CD4-positive, alpha-beta T cell treated with Interleukin-2 at 100 ng/mL for 4 hours (primary cell): ENCODE results near the gene RYR2.
"Not testable (repeated sequence)": the region's sequence is repeated elsewhere in the genome, so short reads cannot be mapped to it uniquely, and the experiment has no call there.

Source experiments
- DNase-seq: peaks from one replicate; pipeline ENCODE4 v3.0.0-alpha.2; 2020; ENCODE audit warnings: low spot score

The RYR2 gene

DNA sequence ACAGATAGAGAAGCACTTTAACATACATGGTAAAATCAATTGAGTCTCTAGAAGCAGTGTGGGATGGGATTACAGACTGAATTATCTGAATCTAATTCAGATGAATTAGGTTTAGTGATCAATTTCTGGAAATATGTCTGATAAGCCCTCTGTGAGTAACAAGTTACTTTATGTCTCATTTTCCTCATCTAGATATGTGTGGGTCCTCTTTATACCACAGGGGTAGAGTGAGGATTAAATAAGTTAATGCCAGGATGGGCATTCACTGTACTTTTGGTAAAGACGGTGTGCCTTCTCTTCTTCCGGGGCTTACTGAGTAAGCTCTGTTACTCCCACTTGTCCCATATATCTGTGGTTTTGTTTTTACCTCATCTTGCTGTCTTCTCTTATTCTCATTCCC is 225.8 kb downstream of the RYR2 start:
- DNase-seq = no peak

DNA sequence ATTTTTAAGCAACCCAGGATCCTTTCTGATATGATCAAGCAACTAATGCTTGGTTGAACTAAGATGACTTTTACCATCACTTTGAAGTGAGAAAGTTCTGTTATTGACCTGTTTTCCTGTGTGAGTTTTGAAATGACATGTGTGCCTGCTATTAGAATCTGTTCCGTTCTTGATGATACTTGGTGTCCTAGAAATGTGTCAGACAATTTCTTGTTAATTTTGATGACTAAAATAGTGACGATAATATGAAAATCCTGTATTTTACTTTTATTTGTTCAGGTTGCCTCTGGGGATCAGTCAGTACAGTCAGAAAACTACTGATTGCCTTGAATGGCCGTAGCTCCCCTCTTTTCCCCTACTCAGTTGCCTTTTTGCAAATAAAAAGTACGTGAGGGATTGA is 228.0 kb downstream of the RYR2 start:
- DNase-seq = no peak

DNA sequence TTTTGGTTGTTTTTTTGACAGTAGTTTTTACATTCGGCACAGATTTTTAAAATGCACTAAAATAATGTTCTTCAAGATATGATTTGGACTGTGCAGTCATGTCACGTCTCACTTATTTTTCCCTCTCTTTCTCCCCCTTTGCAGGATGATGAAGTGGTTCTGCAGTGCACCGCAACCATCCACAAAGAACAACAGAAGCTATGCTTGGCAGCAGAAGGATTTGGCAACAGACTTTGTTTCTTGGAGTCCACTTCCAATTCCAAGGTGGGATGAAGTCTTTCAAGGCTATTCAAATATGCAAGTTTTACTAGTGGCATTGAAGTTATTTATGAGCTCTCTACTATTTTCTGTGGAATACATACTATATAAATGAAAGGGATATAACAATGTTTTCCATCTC is 228.4 kb downstream of the RYR2 start:
- no peak for DNase-seq

DNA sequence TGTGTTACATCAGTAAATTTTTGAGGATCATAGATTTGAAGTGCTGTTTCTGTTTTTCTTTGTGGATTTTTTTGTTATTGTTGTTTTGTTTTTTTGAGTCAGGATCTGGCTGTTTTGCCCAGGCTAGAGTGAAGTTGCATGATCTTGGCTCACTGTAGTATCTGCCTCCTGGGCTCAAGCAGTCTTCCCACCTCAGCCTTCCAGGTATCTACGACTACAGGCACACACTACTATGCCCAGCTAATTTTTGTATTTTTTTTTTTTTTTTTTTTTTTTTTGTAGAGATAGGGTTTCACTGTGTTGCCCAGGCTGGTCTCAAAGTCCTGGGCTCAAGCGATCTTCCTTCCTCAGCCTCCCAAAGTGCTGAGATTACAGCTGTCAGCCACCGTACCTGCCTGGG is 236.0 kb downstream of the RYR2 start:
- not testable (repeated sequence) for DNase-seq

DNA sequence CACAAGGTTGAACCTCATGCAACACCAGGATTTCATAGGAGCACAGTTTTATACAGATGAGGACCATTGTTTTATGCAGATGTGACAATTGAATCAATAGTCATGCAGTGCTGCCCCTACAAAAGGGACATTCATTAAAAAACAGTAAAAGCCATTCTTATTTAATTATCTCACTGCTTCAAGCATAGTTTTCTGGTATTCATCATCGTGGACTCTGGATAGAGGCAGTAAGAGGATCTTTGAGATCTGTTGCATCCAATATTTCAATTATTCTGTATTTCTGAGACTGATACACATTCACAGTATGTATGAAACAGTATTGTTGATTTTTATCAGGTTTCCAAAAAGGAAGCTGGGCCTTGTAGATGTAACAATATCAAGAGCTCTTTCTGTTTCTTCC is 237.6 kb downstream of the RYR2 start:
- no peak for DNase-seq

DNA sequence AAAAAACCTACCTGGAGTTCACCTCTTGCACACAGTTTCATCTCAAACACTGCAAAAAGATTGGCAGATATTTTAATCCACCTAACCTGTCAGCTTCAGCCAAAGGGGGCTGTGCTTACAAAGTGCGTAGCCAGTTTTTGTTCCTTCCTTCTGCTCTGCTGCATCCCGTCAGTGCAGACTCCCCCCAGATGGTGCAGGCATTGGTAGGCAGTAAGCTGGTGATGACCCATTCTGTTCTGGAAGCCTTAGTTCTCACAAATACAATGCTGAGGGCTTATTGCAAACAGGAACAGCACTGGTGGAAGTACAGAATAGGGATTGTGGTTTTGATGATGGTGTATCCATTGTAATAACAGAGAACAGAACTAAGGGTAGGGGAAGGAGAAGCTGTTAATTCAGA is 239.5 kb downstream of the RYR2 start:
- DNase-seq = no peak

DNA sequence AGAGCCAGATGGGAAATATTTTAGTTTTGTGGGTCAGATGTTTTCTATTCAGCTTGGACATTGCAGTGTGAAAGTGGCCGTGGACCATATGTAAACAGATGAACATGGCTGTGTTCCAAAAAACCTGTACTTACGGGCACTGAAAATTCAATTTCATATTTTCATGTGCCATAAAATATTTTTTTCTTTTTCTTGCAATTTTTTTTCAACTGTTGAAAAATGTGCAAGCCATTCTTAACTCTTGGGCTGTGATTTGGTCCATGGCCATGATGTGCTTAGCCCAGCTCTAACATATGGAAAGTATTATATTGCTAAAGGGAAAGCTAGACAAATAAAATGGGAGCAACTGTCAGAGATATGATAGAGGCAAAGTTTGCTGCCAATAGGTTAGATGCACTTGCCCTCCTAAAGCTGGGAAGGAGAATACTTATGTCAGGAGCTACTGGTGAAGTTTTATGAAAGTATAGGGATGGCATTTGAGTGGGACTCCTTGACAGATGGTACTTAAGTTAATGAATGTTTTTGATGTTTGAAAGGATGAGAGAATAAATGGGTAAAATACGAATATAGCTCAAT is 240.3 kb downstream of the RYR2 start:
- no peak for DNase-seq

DNA sequence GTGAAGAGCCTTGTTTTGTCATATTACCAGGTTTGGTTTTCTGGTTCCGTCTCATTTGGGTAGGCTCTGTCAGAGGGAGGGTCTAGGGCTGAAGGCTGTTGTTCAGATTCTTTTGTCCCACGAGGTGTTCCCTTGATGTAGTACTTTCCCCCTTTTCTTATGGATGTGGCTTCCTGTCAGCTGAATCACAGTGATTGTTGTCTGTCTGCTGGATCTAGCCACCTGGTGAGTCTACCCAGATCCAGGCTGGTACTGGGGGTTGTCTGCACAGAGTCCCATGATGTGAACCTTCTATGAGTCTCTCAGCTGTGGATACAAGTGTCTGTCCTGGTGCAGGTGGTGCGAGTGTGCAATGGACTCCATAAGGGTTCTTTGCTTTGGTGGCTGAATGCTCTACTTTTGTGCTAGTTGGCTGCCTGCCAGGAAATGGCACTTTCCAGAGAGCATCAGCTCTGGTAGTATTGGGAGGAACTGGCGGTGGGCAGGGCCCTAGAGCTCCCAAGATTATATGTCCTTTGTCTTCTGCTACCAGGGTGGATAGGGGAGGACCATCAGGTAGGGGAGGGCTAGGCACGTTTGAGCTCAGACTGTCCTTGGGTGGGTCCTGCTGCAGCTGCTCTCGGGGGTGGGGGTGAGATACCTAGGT is 246.0 kb downstream of the RYR2 start:
- no peak for DNase-seq

DNA sequence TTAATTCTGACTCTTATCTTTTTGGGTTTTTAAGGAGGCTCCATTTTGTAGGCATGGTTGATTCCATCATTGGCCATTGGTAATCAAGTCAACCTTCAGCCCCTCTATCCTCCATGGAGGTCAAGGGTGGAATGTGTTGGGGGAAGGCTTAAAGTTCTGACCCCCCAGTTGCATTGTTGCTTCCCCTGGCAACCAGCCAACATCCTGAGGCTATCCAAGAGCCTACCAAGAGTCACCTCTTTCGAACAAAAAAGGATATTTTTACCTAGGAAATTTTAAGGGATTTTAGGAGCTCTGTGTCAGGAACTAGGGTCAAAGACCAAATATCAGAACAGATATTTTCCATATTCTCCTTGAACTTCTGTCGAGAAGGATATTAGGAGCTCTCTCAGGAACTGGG is 251.8 kb downstream of the RYR2 start:
- DNase-seq = no peak

DNA sequence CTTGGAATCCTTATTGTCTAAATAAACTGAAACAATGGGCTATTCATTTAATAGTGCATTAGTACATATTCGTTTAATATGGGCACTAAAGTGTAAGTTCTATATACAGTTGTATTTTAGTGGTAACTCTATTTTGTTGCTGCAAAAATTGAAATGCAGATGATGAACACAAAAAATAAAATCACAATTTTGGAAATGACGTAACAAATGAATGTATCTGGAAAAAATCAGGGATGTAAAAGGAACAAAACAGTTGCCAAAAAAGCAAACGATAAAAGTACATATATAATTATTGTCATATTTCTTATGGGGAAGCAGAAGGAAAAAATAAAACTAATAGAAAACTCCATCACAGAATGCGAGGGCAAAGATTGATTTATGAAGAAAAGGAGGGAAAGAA is 254.9 kb downstream of the RYR2 start:
- DNase-seq = no peak

DNA sequence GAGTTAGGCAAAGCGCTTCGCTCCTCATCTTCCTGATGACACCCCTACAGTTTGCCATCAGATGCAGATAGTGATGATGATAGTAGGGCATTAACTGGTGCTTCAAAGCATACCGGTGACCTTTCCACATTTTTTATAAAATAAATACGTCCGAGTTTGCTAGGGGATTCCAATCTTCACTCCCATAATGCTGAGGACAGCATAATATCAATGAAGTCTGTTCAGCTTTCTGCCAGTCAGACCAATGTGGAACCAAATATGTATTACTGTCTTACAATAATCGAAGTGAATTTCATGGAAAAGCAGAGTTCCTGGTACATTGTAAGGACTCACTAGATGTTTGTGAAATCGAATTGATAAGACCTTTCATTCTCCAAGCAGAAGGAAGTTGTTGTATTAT is 258.7 kb downstream of the RYR2 start:
- DNase-seq = no peak

DNA sequence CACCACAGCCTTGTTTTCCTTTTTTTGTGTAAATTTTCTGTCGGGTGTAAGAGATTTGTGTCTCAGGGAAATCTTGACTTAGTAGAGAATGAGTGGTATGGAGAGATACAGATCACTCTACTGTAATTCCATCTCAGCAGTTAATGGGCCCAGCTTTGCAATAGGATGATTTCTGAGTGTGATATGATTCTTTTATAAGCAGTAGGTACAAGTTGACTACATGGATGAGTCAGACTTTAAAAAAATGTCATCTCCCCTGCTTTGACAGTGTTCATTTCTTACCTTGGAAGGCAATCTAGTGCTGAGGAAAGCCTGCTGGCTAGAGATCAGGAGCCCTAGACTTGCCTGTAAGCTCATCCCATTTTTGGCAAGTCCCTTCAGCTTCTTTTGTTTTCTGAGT is 261.9 kb downstream of the RYR2 start:
- DNase-seq = no peak

DNA sequence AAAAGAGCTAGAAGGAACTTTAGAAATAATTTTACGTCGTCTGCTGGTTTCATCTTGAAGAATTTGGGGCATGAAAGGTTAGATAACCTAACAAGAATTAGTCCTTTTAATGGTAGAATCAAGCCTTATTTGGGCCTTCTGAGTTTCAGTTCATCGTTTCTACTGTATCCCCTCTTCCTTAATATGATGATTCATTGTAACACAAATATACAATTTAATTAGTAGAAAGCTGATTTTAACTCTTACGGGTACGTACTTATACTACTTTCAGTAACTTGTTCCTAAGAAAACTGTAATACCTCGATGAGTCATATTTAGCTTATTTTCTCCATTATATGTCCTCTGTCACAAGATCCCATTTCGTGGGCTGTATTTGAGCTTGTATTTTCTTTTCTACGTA is 264.7 kb downstream of the RYR2 start:
- no peak for DNase-seq

DNA sequence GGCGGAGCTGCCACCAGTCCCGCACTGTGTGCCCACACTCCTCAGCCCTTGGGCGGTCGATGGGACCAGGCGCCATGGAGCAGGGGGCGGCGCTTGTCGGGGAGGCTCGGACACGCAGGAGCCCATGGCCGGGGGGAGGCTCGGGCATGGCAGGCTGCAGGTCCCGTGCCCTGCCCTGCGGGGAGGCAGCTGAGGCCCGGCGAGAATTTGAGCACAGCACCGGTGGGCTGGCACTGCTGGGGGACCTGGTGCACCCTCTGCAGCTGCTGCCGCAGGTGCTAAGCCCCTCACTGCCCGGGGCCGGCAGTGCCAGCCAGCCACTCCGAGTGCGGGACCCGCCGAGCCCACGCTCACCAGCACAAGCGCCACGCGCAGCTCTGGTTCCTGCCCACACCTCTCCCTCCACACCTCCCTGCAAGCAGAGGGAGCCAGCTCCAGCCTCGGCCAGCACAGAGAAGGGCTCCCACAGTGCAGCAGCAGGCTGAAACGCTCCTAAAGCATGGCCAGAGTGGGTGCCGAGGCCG is 267.7 kb downstream of the RYR2 start:
- no peak for DNase-seq

DNA sequence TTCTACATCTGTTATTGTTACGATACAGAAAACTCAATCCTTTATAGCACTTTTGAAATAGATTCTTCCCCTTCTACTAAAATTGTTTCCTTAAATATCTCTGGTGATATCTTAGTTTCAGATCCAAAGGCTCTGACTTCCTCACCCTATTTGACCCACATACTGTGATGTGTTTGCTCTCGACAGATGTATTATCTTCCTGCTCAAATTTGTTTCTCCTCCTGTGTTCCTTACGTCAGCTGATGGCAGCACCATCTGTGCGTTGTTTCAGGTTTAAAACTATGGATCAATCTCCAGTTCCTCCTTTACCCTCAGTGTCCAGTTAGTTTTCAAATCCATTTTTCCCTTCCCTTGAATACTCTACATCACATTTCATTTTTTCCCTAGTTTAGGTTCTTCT is 274.4 kb downstream of the RYR2 start:
- DNase-seq = no peak

DNA sequence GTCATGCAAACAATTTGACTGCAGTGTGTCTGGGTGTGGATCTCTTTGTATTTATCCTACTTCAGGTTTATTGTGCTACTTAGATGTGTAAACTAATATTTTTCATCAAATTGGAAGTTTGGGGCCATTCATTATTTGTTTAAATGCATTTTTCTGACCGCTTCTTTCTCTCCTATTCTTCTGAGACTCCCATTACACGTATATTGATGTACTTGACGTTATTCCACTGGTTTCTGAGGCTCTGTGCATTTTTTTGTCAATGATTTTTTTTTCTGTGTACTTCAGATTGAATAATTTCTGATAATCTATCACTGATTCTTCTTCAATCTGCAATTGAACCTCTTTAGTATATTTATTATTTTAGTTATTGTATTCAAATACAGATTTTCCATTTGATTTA is 276.8 kb downstream of the RYR2 start:
- no peak for DNase-seq

DNA sequence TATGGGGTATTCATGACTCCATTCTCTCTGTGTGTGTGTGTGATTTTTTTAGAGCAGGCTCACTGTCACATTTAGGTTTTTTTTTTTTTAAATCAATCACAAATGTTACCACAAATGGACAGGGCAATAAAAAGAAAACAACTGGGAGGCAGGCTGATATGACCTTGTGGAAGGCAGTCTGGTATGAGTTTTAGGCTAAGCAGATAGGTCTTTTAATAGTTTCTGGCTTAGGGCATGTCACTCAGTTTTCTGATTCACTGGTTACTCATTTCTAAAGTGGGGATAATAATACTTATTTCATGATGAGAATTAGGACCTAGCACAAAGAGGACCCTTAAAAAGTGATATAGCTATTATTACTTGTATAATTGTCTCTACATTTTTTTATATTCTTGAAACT is 278.9 kb downstream of the RYR2 start:
- no peak for DNase-seq

DNA sequence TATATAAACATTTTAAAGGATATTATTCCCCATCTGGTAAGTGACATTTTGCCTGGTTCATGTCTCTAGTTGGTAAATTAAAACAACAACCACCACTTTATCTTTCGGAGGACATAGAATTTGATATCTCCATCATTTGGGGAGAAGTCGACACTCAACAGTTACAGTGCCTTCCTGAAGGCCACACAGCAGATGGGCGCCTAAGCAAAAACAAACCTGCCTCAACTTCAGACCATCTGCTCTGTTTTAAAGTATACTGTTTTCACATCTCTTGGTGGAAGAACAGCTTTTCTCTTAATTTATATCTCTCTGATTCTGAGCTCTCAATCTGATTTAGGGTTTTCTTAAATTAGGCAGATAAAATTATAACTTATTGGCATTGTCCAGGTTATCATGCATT is 282.2 kb downstream of the RYR2 start:
- no peak for DNase-seq

DNA sequence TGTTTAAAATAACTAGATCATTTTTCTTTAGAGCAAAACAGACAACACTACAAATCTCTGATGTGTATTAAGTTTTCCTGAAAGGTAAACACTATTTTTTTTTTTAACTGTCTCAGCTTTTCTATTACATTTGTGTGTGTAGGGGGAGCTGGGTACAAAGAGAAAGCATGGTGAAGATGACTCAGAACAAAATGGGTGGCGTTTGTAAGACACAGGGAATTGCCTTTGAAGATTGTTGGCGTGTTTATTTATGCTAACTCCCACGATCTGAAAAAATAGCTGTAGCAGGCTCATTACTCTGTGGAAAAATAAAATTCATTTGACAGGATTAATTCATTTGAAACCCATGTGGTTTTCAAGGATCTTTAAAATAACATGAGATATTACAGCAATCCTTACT is 285.1 kb downstream of the RYR2 start:
- no peak for DNase-seq

DNA sequence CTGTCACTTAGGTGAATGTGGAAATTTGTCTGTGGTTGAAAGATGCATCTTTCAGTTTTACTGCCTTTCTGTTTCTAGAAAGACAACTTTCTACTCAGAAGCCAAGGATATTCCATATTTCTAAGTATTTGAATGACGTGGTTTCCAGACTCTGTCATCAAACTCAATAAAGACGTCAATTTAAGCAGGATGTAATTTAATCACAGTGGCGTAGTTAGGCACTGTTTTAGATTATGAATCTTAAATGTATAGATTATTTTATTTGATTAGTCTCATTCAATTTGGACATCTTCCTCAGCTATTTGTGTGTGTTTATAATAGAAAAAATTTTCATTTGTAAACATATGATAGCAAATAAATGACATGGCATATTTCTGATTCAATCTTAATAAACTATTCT is 298.9 kb downstream of the RYR2 start:
- DNase-seq = no peak

DNA sequence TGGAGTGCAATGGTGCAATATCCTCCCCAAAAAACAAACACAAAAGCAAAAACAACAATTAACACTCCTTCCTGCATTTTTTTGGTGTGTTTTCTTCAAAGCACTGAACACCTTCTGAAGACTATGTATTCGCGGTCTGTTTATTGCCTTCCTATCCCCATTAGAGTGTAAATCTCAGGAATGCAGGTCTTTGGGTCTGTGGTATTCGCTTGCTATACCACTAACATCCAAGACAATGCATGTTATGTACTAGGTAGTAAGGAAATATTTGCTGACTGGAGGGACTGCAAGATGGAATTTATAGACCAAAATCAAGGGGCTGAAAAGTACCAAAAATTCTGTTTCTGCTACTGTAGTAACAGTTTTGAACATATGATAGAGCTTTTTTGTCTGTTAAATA is 299.4 kb downstream of the RYR2 start:
- no peak for DNase-seq

DNA sequence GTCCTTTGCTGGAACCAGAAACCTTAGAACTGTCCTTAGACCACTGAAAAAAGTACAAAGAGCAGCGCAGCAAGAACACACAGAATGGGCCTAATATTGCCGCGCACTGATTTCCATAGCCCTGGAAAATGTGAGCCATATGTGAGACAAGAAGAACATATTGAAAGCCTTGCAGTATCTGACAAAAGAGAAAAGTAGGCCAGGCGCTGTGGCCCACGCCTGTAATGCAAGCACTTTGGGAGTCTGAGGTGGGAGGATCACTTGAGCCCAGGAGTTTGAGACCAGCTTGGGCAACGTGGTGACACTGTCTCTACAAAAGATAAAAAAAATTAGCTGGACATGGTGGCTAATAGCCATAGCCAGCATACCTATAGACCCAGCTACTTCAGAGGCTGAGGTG is 300.7 kb downstream of the RYR2 start:
- DNase-seq = no peak

DNA sequence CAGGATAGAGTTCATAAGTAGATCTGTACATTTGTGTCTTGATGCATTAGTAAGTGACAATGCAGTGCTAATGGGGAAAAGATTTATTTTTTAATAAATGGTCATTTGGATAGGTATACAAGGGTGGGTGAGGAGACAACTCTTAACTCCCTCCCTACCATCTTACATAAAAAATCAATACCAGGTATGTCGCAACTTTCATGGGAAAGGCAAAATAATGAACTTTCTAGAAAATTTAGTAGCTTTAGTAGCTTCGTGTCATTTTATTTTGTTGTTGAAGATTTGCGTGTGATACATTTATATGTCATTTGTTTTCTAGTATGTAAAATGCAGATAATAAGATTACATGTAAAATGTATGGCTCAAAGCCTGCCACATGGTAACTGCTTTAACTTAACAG is 310.8 kb downstream of the RYR2 start:
- DNase-seq = no peak

DNA sequence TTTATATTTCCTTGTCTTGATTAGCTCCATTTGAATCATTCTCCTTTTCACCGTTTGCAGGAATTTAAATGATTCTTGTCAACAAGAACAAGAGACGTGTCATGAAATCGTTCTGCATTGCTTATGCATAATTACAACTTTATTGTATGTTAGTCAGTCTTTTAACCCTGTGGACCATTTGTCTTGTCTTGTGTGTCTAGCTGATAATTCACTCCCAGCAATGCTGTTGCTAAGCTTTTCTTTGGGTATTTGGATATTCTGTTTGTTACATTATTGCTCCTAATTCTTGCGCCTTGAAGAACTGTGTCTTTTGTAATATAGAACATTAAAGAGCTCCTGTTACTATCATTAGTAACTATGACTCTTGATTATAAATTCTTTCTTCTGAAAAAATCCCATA is 311.9 kb downstream of the RYR2 start:
- DNase-seq = no peak
